Measurements from ENCODE around the gene C19orf67. TPM values are rescaled to one million over a fixed set of nuclear protein-coding genes. Genes with fewer than 3 reads are reported as not detected.

C19orf67 gene
- total and polyA plus RNA-seq, 2 of the 4 experiments (the other 2 are of a cell fraction) = not detected

GRCh38 chr19:14116918-14117578, 31.5 kb upstream of the C19orf67 start:
- Histone ChIP-seq H2AK9ac (replicated peaks; ENCODE audit: low read depth, low read length, poor library complexity) (peak overlapping the region; percentile 70), H2BK5ac (ENCODE audit: low read depth, low read length, poor library complexity, severe bottlenecking) (peak overlapping the region; percentile 10), H3K79me1 (ENCODE audit: low read depth in 1 of 2, low read length in 2 of 2) (peaks cover 10 to 63% of the 10 kb centered on the region in 2 experiments), H4K8ac (ENCODE audit: low read depth in 2 of 2, low read length in 2 of 2) (no peak overlapping the region; a peak in 1 of 4 replicates), H4K5ac (ENCODE audit: low read depth, low read length) (no peak overlapping the region), H3K14ac (replicated peaks; ENCODE audit: low read depth, low read length) (peak overlapping the region; percentile 53), H3K27ac (ENCODE audit: insufficient read depth, low read length) (peak overlapping the region; percentile 45), H3K4me2 (ENCODE audit: low read depth, low read length) (peak overlapping the region; percentile 98), H3K27me3 (ENCODE audit: control insufficient read depth, insufficient read depth, low read length) (no peaks in the 10 kb centered on the region), H2AK5ac (ENCODE audit: low read depth, low read length) (no peak overlapping the region; the same call in 1 of the 2 replicates), H3K56ac (ENCODE audit: extremely low read depth, insufficient read depth, low read length) (no peak overlapping the region), H3K18ac (ENCODE audit: low read depth, low read length) (no peak overlapping the region), H3K9ac (ENCODE audit: low read depth, low read length) (peak overlapping the region; percentile 78), H4K20me1 (ENCODE audit: insufficient read depth, low read length) (peaks cover 8% of the 10 kb centered on the region), H2BK20ac (ENCODE audit: low read depth, low read length) (no peak overlapping the region), H3K9me3 (ENCODE audit: control insufficient read depth, insufficient read depth, low read length) (no peaks in the 10 kb centered on the region), H3K36me3 (ENCODE audit: control insufficient read depth, insufficient read depth, low read length) (no peaks in the 10 kb centered on the region), H2BK120ac (ENCODE audit: low read depth, low read length) (no peak overlapping the region), H3K23ac (ENCODE audit: low read depth, low read length) (peak overlapping the region; percentile 91; the same call in 1 of the 2 replicates), H3K4me1 (ENCODE audit: control insufficient read depth, insufficient read depth, low read length) (peaks cover 26% of the 10 kb centered on the region), H2BK15ac (ENCODE audit: low read depth, low read length) (no peak overlapping the region), H4K91ac (ENCODE audit: insufficient read depth, low read depth, low read length) (no peak overlapping the region), H3K4ac (ENCODE audit: low read depth, low read length) (peak overlapping the region; percentile 68; the same call in 1 of the 2 replicates), H2AFZ (replicated peaks; ENCODE audit: low read length, poor library complexity) (peak overlapping the region; percentile 85), H3K9me1 (ENCODE audit: insufficient read depth, low read length) (peaks cover 17% of the 10 kb centered on the region; the same call in 1 of the 2 replicates), H3K4me3 (ENCODE audit: insufficient read depth, low read depth, low read length) (peak overlapping the region; percentile 74)
- BruUV-seq (replicated peaks) = no TSS peak
- TF ChIP-seq MAZ (IDR thresholded peaks at IDR 0.05; ENCODE audit: borderline replicate concordance, low read depth, low read length) (no peak), CEBPB (IDR thresholded peaks at IDR 0.05; ENCODE audit: low read depth, low read length) (no peak), CTCF (conservative IDR thresholded peaks at IDR 0.05; ENCODE audit: low read depth, low read length) (no peak), FOS (IDR thresholded peaks at IDR 0.05; ENCODE audit: low read depth, low read length) (no peak), MXI1 (IDR thresholded peaks at IDR 0.05; ENCODE audit: borderline replicate concordance, low read depth, low read length) (0 out of 2 replicates have a peak, but pooled peaks have one; percentile 4), RCOR1 (IDR thresholded peaks at IDR 0.05; ENCODE audit: insufficient replicate concordance, low read length) (no peak), SMC3 (IDR thresholded peaks at IDR 0.05; ENCODE audit: low read depth, low read length) (no peak)
- intact Hi-C loops (cut with micrococcal nuclease) = no loop called here
- no peak for DNase-seq
- ChIA-PET POLR2A (ENCODE audit: unreplicated experiment) (interaction anchor here (0.6 kb wide), 1 partner anchor 9 kb away, joined by 3 read pairs; no protein-coding TSS in a partner anchor), CTCF (no interaction called here)
- WGBS, 2 experiments (ENCODE audit: extremely low coverage in 2 of 2, insufficient read length in 1 of 2) = 0% methylated on average over 21 of the region's 33 CpGs; no CpG with 5 or more reads in 1 of the 2 experiments
- in situ Hi-C loops (cut with MboI; ENCODE audit: low sequenced_read_pairs) = no loop called here
- dilution Hi-C loops (cut with HindIII; ENCODE audit: low sequenced_read_pairs, unreplicated experiment) = no loop called here
- ATAC-seq (ENCODE audit: low read depth) = peak; percentile 1

Data from IMR-90 (cell line).